SJCRH30 (cell line): Measurements from ENCODE around the gene PDIA6. TPM values are rescaled to one million over a fixed set of nuclear protein-coding genes. Genes with fewer than 3 reads are reported as not detected.

Source experiments
- DNase-seq, 2 experiments: peaks; one replicate each; pipeline ENCODE4 v3.0.0-alpha.2; 2015 to 2020
- H3K27ac ChIP-seq: fragments of 250-450 bp; sonication (Bioruptor Pico); 2 replicates; pipeline ENCODE4 v1.5.1; 2020; ENCODE audit warnings: mild to moderate bottlenecking, moderate library complexity
- H3K27me3 ChIP-seq: fragments of 250-450 bp; sonication (Bioruptor Pico); 2 replicates; pipeline ENCODE4 v1.5.1; 2020; ENCODE audit warnings: mild to moderate bottlenecking, moderate library complexity
- H3K36me3 ChIP-seq: fragments of 250-450 bp; sonication (Bioruptor Pico); 2 replicates; pipeline ENCODE4 v1.5.1; 2020; ENCODE audit warnings: mild to moderate bottlenecking, moderate library complexity
- H3K4me1 ChIP-seq: fragments of 250-450 bp; sonication (Bioruptor Pico); 2 replicates; pipeline ENCODE4 v1.5.1; 2020; ENCODE audit warnings: mild to moderate bottlenecking, moderate library complexity
- H3K4me3 ChIP-seq: fragments of 250-450 bp; sonication (Bioruptor Pico); 2 replicates; pipeline ENCODE4 v1.5.1; 2020; ENCODE audit warnings: mild to moderate bottlenecking, moderate library complexity
- H3K9me3 ChIP-seq: fragments of 250-450 bp; sonication (Bioruptor Pico); replicated peaks from 2 replicates; pipeline ENCODE4 v1.5.1; 2020; ENCODE audit warnings: mild to moderate bottlenecking, moderate library complexity
- total RNA-seq: library from RNA; depleted of rRNA; stranded (reverse); fragments of >200 nt; shearing (Covaris generic); gene quantifications from 2 replicates; pipeline ENCODE4 v1.2.3, GENCODE V29; 2014

Gene PDIA6
- total RNA-seq, 1 experiment from 2014 or later: 274 TPM

DNA sequence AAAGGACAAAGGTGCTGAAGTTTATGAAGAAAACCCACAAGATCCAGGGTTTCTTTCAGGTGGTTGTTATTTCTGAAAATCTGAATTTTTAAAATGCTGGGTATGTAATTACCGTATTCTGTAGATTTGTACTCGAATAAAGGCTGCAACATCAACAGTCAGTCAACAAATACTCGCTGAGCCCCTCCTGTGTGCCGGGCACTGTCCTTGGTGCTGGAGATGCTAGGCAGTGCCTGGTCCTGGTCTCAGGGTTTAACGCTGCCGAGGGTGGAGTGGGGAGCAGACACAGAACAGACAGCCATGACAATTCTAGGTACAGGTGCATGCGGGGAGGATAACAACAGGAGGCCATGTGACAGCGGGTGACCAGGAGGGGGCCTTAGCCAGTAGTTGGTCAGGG is 27.2 kb upstream of the PDIA6 start:
- no peak overlapping the region for H3K4me3 ChIP-seq
- DNase-seq: peak in 1 of 2 experiments; percentile 37

DNA sequence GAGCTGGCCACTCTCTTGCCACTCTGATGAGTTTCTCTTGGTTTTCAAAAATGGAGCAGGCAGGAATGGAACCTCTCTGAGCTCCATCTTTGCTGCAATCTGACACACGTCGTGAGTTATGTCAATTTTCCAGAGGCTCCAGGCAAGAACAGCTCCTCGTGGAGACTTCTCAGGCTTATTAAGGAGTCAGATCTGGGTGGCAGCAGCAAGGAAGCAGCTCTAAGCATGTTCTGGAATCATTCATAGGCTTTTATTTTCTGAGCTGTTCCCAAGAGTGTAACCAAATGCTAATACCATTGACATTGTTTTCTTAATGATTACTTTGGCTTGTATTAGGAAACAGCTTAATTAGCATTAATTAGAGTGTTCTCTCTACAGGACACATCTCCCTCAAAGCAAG is 26.1 kb upstream of the PDIA6 start:
- H3K36me3 ChIP-seq: no peaks in the 10 kb centered on the region
- H3K4me3 ChIP-seq: no peak overlapping the region
- no peak overlapping the region for H3K27ac ChIP-seq
- 0 out of 2 replicates have a peak, but pooled peaks cover 3% of the 10 kb centered on the region for H3K27me3 ChIP-seq
- H3K4me1 ChIP-seq: no peaks in the 10 kb centered on the region; the same call in 1 of the 2 replicates
- no peak for DNase-seq
- H3K9me3 ChIP-seq: peaks cover 5% of the 10 kb centered on the region; the same call in 1 of the 2 replicates

More for the DNA sequence above, 27.2 kb upstream of the PDIA6 start:
- H3K27me3 ChIP-seq: 0 out of 2 replicates have a peak, but pooled peaks cover 3% of the 10 kb centered on the region
- peaks cover 5% of the 10 kb centered on the region; the same call in 1 of the 2 replicates for H3K9me3 ChIP-seq
- no peak overlapping the region for H3K27ac ChIP-seq
- no peaks in the 10 kb centered on the region for H3K36me3 ChIP-seq
- peaks cover 4% of the 10 kb centered on the region; the same call in 1 of the 2 replicates for H3K4me1 ChIP-seq

DNA sequence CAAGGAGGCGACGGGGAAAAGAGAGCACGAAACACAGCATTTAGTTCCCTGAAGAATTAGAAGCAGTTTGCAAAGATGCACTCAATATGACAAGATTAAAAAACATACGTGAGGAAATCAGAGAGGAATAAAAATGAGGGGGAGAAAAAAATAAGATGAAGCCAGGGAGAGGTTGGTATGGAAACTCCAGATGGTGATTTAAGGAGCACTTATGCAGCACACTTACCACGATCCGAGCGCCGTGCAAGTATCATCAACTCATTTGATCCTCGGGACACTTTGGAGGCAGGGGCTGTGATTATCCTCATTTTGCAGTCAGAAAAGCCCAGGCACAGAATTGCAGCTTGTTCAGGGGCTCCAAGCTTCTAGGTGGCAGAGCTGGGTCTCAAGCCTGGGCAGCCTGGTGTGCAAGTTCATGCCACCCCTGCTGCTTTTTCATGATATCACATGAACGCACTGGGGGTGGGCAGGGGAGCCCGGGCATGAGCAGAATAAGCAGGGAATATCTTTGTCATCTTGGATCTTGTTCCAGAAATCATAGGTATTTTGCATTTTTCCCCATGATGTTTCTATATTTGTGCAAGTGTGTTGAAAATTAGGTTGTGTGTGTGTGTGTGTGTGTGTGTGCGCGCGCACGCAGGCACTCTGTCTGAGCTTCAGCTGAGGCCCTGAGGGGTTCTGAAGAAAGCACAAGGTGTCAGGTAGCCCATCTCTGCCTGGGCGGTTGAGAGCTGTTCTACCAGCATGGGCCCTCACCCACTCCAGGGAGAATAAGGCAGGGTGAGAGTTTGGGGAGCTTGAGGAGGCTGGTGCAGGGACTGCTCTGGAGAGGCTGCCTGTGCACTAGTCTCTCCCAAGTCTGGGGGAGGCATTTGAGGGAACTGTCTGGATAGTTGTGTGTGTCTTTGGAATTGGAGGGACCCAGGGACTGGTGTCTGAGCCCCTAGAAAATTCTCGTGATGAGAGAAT is 25.0 kb upstream of the PDIA6 start:
- Histone ChIP-seq H3K27me3 (peaks cover 10% of the 10 kb centered on the region; the same call in 1 of the 2 replicates), H3K4me1 (no peaks in the 10 kb centered on the region), H3K9me3 (peaks cover 5% of the 10 kb centered on the region; the same call in 1 of the 2 replicates), H3K27ac (no peak overlapping the region), H3K36me3 (no peaks in the 10 kb centered on the region), H3K4me3 (no peak overlapping the region)
- DNase-seq: no peak

DNA sequence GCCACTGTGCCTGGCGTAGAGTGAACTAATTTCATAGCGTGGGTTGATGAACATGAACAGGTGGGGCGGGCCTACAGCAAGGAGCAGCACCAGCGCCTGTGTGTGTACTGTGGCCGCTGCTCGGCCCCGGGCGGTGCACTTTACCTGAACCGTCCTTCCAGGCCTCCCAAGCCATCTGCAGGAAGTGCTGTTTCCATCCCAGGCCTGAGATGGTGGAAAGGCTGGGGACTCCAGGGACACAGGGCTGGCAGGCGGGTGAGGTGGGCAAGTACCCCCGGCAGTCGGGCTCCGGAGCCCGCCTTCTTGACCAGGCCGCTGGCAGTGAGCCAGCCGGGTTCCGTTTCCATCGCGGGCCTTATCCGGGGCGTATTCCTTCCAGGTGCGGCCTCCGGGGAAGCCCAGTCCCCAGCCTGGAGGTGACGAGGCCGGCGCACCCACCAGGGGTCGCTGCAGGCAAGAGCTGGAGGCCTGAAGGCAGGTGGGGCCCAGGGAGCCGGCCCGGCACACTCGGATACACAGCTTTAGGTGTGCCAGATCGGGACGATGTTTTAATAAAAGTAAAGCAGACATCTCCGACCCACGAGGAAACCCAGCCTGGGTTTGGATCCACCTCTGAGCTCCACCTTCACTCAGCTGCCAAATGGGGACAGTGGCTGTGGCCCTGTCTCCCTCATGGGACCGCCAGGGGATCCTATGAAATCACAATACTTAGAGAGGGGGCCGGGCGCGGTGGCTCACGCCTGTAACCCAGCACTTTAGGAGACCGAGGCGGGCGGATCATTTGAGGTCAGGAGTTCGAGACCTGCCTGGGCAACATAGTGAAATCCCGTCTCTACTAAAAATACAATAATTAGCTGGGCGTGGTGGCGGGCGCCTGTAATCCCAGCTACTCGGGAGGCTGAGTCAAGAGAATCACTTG is 22.7 kb upstream of the PDIA6 start:
- DNase-seq: peak; percentile 73 to 78

DNA sequence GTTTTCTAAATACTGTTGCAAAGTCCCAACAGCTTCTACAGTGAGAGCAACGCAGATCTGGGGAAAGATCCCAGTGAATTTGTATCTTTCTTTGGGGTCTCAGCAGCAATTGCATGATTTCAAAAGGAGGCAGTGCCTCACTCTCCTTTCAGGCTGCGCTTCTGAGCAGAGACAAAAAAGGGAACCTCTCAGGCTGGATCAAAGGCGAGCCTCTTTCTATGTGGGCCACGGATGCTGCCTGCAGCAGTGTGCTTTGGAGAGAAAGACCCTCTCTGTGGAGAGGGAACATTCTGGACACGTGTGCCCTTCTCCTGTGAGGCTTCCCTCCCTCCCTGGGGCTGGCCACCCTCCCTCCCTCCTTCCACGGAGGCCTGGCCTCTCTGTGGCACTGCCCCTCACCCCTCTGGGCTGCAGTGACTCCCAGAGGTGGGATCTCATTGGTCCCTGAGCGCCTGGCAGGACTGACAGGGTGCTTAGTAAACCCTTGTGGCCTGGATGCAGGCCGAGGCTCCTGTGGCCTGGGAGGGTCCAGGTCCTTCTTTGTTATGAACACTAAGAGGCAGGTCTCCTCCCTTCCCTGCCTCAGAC is 21.6 kb upstream of the PDIA6 start:
- H3K27ac ChIP-seq: no peak overlapping the region
- H3K27me3 ChIP-seq: peaks cover 14% of the 10 kb centered on the region; the same call in 1 of the 2 replicates
- H3K4me3 ChIP-seq: no peak overlapping the region
- peaks cover 9% of the 10 kb centered on the region for H3K4me1 ChIP-seq
- DNase-seq: no peak
- no peaks in the 10 kb centered on the region for H3K9me3 ChIP-seq
- H3K36me3 ChIP-seq: no peaks in the 10 kb centered on the region

More for the DNA sequence above, 22.7 kb upstream of the PDIA6 start:
- no peaks in the 10 kb centered on the region for H3K36me3 ChIP-seq
- no peak overlapping the region for H3K27ac ChIP-seq
- peaks cover 16% of the 10 kb centered on the region; the same call in 1 of the 2 replicates for H3K27me3 ChIP-seq
- H3K4me1 ChIP-seq: peaks cover 9% of the 10 kb centered on the region
- H3K9me3 ChIP-seq: no peaks in the 10 kb centered on the region
- no peak overlapping the region for H3K4me3 ChIP-seq

DNA sequence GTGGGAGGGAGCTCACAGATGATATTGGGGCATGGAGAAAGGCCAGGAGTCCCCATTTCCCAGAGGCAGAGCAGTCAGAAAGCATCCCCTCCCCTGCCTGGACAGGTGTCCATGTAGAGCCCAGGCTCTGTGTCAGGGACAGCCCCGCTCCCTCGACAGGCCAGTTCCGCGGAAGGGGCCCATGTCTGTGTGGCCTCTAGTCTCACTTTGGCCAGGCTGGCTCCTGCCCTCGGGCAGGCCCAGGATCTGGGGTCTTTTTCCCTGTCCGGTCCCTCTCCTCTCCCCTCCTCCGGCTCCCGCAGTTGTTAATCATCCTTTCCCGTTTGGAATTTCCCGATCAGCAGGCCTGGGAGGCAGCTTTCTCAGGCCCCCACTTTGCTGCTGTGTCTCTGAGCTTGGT is 20.4 kb upstream of the PDIA6 start:
- no peaks in the 10 kb centered on the region for H3K9me3 ChIP-seq
- H3K27me3 ChIP-seq: peaks cover 14% of the 10 kb centered on the region; the same call in 1 of the 2 replicates
- H3K27ac ChIP-seq: no peak overlapping the region

DNA sequence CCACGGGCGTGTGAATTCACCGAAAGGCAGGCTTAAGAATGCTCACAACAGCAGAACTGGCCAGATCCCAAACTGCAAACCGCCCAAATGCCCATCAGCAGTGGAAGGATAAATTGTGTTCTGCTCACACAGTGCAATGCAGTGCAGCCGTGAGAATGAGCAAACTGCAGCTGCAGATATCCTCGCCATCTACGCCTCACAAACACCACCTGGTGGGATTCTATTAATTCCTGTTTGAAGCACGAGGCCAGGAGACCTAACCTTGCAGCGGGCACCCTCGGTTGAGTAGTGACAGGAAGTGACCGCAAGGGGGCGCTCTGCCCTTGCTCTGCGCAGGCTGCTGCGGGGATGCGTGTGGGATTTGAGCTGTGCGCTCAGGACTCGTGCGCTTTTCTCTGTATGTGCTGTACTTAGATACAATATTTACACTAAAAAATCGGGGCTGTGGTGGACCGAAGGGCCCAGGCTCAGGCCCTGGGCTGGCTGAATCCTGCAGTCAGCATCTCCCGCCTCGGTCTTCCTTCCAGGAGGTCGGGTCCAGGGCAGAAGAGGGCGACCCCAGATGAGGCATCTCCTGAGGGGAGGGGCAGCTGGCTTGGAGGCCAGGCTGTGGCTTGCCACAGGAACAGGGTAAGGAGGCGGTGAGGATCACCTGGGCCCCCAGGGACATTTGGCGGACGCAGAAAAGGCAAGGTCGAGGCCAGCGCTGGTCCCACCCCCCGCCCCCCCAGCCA is 19.8 kb upstream of the PDIA6 start:
- H3K4me1 ChIP-seq: peaks cover 9% of the 10 kb centered on the region
- no peak overlapping the region for H3K4me3 ChIP-seq
- H3K36me3 ChIP-seq: no peaks in the 10 kb centered on the region
- peaks cover 14% of the 10 kb centered on the region; the same call in 1 of the 2 replicates for H3K27me3 ChIP-seq
- no peak overlapping the region for H3K27ac ChIP-seq
- peak; percentile 75 to 87 for DNase-seq
- no peaks in the 10 kb centered on the region for H3K9me3 ChIP-seq

More for the DNA sequence above, 20.4 kb upstream of the PDIA6 start:
- peaks cover 9% of the 10 kb centered on the region for H3K4me1 ChIP-seq
- H3K4me3 ChIP-seq: no peak overlapping the region
- DNase-seq: no peak
- no peaks in the 10 kb centered on the region for H3K36me3 ChIP-seq

DNA sequence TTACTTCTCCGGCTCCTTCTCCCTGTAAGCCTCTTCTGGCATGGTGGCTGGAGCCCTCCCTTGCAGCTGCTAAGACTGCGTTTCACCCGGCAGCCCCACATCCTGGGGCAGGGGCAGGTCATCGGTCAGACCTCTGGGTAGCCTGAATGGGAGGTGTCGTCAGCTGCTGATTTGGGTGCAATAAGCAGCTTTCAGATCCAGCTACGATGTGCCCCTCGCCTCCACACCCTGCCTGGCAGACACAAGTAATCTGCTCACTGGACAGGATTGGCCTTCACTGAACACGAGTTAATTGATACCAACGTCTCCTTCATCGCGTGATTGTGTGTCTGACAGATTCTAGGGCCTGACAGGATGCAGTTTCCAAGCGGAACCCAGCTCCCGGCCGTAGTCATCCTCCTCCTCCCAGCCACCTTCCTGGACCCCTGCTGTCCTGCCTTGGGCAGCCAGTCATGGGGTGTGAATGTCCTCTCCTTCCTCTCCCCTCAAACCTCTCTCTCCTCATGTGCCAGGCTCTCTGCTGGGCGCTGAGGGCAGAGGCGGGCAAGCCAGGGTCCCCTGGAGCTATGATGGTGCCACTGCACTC is 18.9 kb upstream of the PDIA6 start:
- H3K9me3 ChIP-seq: no peaks in the 10 kb centered on the region
- peaks cover 9% of the 10 kb centered on the region for H3K4me1 ChIP-seq
- no peak overlapping the region for H3K27ac ChIP-seq
- no peaks in the 10 kb centered on the region for H3K36me3 ChIP-seq
- peak overlapping the region; percentile 37 for H3K4me3 ChIP-seq
- peak; percentile 47 to 58 for DNase-seq
- H3K27me3 ChIP-seq: peaks cover 17% of the 10 kb centered on the region; the same call in 1 of the 2 replicates

DNA sequence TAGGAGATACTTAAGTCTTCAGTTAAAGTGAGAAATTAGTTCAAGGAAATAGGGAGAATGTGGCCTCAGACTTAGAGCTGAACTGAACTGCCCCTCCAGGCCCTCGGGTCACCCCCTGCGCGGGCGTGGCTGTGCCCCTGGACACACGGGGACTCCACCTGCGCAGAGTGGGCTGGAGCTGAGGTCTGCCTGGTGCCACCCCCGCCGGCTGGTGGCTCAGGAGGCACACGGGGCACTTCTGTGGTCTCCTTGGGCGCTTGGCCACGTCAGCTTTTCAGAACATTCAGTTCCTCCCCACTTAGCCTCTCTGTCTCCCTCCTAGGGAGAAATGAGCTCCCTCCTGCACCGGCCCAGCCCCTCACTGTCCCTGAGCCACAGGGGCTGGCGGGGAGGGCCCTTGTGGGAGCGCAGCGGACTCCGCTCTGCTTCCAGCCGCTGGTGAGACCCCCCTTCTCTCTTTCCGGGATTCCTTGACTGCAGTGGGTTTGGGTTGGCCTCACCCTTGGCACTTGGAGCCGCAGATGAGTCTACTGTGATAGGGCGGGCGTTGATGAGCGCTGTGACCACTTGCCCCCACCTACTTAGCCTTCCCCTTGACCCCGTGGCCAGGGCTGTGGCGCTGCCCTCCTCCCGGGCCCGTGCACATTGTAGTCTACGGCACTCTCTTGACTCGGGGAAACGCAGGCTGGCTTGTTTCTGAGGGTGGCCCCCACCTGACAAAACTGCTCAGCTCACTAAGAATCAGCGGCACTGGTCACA is 18.2 kb upstream of the PDIA6 start:
- DNase-seq: no peak
- H3K4me3 ChIP-seq: peak overlapping the region; percentile 37
- peaks cover 9% of the 10 kb centered on the region for H3K4me1 ChIP-seq
- H3K27me3 ChIP-seq: peaks cover 17% of the 10 kb centered on the region; the same call in 1 of the 2 replicates
- H3K27ac ChIP-seq: no peak overlapping the region
- no peaks in the 10 kb centered on the region for H3K36me3 ChIP-seq
- no peaks in the 10 kb centered on the region; the same call in 1 of the 2 replicates for H3K9me3 ChIP-seq

DNA sequence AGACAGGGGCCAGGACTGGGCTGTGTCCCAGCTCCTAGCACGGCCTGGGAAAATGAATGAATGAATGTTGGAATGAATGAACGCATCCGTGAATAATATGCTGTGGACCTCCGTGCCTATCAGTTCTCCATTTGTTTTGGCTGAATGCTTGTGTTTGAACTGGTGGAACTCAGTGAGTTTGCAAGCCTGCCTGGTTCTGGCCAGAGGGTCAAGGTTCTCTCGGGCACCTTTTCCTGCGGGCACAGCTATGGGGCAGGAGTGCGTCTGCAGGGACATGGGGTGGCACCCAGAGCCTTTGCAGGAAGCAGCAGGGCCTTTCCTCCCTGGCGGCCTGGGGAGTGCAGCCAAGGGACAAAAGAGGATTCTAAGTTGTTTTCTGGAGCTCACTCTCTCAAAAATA is 17.6 kb upstream of the PDIA6 start:
- Histone ChIP-seq H3K4me1 (peaks cover 9% of the 10 kb centered on the region), H3K4me3 (no peak overlapping the region), H3K27me3 (peaks cover 17% of the 10 kb centered on the region; the same call in 1 of the 2 replicates), H3K9me3 (no peaks in the 10 kb centered on the region; the same call in 1 of the 2 replicates), H3K27ac (no peak overlapping the region), H3K36me3 (no peaks in the 10 kb centered on the region)
- DNase-seq: no peak

DNA sequence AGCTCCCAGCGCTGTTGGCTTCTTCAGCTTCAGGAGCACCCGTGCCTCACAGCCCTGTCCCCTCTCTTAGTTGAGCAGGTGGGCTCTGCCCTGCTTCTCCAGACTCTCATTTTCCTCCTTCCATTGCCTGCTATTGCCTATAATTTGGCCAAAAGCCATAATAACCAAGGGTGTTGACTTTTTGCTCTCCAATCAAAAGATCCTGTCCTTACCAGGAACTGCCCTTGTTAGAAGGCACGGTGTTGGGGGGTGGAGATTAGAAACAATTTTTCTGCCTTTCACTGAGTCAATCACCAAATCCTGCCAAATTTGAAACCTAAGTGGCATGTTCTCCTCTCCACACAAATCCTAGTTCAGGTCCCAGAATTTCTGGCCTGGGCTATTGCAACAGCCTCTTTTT is 16.7 kb upstream of the PDIA6 start:
- peaks cover 17% of the 10 kb centered on the region; the same call in 1 of the 2 replicates for H3K27me3 ChIP-seq
- no peaks in the 10 kb centered on the region; the same call in 1 of the 2 replicates for H3K9me3 ChIP-seq
- DNase-seq: no peak
- peaks cover 9% of the 10 kb centered on the region for H3K4me1 ChIP-seq
- no peak overlapping the region for H3K4me3 ChIP-seq
- no peaks in the 10 kb centered on the region for H3K36me3 ChIP-seq
- H3K27ac ChIP-seq: no peak overlapping the region

DNA sequence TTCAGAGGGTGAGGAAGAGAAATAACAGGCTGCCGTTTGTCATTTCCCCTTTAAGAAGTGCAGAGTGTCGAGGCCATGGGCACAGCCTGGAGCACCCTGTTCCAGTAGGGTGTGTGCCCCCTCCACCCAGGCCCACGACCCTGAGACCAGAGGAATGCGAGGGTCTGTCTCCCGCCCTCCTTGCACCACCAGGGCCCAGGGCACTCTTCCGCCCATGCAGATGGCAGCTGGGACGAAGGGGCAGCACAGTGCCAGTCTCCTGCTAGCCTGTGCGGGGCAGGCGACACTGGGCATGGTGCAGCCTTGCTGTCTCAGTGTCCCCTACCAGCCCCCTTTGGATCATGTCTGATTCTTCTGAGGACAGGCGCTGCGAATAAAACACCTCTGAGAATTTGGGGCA is 15.8 kb upstream of the PDIA6 start:
- DNase-seq: no peak
- no peak overlapping the region for H3K27ac ChIP-seq
- peaks cover 14% of the 10 kb centered on the region; the same call in 1 of the 2 replicates for H3K27me3 ChIP-seq
- H3K9me3 ChIP-seq: peaks cover 2% of the 10 kb centered on the region; the same call in 1 of the 2 replicates
- no peaks in the 10 kb centered on the region for H3K36me3 ChIP-seq
- no peak overlapping the region for H3K4me3 ChIP-seq
- peaks cover 9% of the 10 kb centered on the region for H3K4me1 ChIP-seq
